GM19193 (cell line): ENCODE measurements around the gene ARRB1.

ENCODE experiments used
- POLR2A ChIP-seq: IDR thresholded peaks from 4 replicates; pipeline ENCODE4 v1.6.1; 2011; ENCODE audit not compliant: insufficient read depth, insufficient read length; ENCODE audit errors: extremely low read depth

The ARRB1 gene

DNA sequence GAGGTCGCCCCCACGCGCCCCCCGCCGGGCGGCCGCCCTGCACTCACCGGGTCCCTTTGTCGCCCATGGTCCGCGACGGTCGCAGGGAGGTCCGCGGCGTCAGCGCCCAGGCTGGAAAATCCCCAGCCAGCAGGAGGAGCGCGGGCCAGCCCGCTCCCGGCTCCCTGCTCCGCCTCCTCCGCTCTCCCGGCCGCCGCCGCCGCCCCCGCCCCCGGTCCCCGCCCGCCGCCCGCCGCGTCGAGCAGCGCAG is at the start of gene ARRB1:
Gene ARRB1, minus strand, starts transcription at position 121 of the 250 bp plus-strand sequence. Its CDS starts 54 bp downstream, at position 67.
- no peak for TF ChIP-seq POLR2A

- TF ChIP-seq POLR2A, result no peak
Observed at GRCh38 chr11:75400146-75400865, 48.8 kb upstream of the ARRB1 start.

- TF ChIP-seq POLR2A, result peak; percentile 98
Observed at GRCh38 chr11:75399344-75400145, 48.1 kb upstream of the ARRB1 start, which contains the start of gene RPS3. Gene RPS3, plus strand, starts transcription at chr11:75399518. Its CDS starts 30 bp downstream, at chr11:75399548.

DNA sequence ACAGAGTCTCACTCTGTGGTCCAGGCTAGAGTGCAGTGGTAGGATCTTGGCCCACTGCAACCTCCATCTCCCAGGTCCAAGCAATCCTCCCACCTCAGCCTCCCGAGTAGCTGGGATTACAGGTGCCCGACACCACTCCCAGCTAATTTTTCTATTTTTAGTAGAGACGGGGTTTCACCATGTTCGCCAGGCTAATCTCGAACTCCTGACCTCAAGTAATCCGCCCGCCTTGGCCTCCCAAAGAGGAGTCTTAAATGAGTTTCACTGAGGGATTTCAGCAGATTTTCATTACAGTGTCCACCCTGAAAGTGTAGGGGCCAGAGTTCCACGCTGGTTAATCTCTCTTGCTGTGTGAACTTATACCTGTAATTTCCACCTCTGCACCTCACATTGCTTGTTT is 47.4 kb upstream of the ARRB1 start:
- TF ChIP-seq POLR2A, result no peak

DNA sequence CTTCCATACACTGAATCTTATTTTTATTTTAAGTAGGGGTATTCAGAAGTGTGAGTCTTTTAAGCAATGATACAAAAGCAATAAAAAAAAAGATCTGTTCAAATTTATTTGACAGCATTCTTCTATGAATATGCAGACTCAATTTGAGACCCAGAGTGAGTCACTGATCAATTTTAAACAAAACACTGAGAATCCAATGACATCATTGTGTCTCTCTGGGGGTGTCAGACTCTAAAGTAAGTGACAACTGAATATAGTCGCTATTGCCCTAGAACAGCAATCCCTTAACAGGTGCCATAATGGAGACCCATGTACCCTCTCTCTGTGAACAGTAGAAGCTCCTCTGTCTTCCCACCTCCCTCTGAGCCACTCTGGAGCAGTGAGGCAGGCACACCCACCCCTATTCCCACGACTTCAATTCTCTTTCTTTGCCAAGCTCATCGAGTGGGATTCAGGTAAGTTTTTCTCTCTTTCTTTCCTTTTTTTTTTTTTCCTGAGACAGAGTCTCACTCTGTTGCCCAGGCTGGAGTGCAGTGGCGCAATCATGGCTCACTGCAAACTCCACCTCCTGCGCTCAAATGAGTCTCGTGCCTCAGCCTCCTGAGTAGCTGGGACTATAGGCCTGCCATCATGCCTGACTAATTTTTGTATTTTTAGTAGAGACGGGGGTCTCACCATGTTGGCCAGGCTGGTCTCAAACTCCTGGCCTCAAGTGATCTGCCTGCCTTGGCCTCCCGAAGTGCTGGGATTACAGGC is 42.8 kb upstream of the ARRB1 start:
- TF ChIP-seq POLR2A, result no peak

DNA sequence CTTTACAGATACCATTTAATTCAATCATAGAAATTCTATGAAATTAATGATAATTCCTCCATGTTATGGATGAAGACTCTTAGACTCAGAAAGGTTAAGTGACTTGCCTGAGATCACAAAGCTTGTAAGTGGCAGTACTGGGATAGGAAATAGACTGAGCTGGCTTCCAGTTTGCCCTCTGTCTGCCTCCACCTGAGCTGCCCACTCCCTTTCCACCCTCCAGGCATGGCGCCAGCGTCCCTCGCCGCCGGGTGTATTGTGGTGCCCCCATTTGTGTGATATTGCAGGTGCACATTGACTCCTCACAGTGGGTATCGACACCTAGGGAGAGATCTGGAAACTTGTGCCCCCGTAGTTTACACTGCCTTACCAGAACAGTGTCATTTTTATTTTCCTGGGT is 38.5 kb upstream of the ARRB1 start:
- no peak for TF ChIP-seq POLR2A

GRCh38 chr11:75389276-75389605 is 37.8 kb upstream of the ARRB1 start:
- no peak for TF ChIP-seq POLR2A

GRCh38 chr11:75388386-75389275 is 37.2 kb upstream of the ARRB1 start:
- TF ChIP-seq POLR2A, result no peak

DNA sequence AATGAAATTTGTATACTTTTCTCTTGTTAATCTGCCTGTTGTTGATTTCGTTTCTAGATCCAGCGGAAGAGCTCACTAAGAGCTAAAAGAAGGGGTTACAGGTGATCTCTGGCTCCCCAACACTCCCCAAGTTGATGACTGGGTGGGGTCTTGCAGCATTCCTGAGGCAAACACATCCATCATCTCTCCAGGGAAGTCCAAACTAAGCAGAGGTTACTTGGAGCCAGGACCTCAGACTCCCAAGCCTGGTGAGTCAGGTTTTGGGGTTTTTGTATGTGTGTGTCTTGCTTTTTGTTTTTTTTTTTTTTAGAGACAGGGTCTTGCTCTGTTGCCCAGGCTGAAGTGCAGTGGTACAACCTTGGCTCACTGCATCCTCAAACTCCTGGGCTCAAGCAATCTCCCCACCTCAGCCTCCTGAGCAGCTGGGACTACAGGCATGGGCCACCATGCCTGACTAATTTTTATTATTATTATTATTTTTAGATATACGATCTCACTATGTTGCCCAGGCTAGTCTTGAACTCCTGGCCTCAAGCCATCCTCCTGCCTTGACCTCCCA is 36.4 kb upstream of the ARRB1 start:
- no peak for TF ChIP-seq POLR2A

DNA sequence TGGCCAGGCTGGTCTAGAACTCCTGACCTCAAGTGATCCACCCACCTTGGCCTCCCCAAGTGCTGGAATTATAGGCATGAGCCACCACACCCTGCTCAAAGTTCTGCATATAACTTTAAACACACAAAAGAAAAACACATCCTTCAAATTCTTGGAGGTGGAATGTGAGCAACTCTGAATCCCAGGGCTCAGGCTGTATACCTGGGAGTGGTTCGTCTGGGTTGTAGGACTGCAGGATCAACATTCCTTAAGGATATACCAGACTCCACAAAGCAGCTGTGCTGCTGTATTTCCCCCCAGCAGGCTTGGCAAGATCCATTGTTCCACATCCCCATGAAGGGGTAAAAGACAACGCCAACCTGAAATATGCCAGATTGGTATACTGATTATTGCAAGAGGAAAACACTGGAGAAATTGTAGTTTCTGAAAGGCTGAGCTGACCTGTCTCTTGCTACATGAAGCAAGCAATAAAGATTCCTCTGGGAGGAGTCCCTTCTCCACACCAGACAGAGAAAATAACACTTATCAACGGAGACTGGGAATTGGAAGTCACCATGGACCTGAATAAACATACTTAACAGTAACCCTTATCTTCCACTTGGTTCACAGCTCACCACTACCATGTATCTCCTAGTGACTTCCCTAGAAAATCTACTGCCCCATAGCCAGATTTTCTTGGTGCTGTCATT is 35.6 kb upstream of the ARRB1 start:
- TF ChIP-seq POLR2A, result no peak

GRCh38 chr11:75384438-75385080 is 33.1 kb upstream of the ARRB1 start:
- no peak for TF ChIP-seq POLR2A

DNA sequence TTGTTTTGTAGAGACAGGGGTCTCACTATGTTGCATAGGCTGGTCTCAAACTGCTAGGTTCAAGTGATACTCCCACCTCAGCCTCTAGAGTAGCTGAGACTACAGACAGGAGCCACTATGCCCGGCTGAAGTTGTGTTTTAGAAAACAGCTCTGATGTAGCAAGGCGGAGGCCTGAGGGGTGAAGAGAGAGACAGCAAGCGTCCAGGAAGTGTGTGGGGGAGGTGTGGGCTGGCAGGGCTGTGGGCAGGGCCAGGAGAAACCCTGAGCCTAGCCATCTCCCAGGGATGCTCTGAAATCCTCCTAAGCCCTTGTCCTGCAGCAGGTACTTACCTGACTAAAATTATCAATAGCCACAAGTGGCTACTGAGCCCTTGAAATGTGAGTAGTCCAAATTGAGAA is 31.8 kb upstream of the ARRB1 start:
- no peak for TF ChIP-seq POLR2A

GRCh38 chr11:75380716-75381420 is 29.4 kb upstream of the ARRB1 start:
- TF ChIP-seq POLR2A, result no peak

DNA sequence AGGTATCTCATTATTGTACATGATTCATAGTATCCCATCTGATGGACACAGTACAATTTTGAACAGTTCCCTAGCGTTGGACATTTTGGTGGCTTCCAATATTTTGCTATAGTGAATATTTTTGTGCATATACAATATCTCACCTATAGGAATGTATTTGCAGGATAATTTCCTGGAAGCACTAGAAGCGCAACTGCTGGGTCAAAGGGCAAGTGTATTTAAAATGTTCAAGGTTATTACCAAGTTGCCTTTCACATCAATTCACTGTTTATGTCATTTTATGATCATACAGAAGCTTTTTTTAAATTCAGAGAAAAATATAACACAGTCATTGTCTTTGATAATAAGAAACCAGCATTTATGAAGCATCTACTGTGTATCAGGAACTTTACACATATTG is 28.8 kb upstream of the ARRB1 start:
- no peak for TF ChIP-seq POLR2A

GRCh38 chr11:75376175-75376574 is 24.7 kb upstream of the ARRB1 start:
- TF ChIP-seq POLR2A, result no peak
